Ishikawa (cell line): Measurements from ENCODE around the gene BHLHE41.

Source experiments
- EGR1 ChIP-seq: IDR thresholded peaks from 2 replicates; pipeline ENCODE4 v1.6.1; 2012
- EP300 ChIP-seq: IDR thresholded peaks from 2 replicates; pipeline ENCODE4 v1.6.1; 2012; ENCODE audit warnings: borderline replicate concordance
- RAD21 ChIP-seq: IDR thresholded peaks from 2 replicates; pipeline ENCODE4 v1.6.1; 2012; ENCODE audit warnings: low read depth
- TF ChIP-seq, protein P1 (sequence below): IDR thresholded peaks from 2 replicates; pipeline ENCODE4 v1.6.1; 2012; ENCODE audit warnings: low read depth, mild to moderate bottlenecking
- TF ChIP-seq, protein P2 (sequence below): IDR thresholded peaks from 2 replicates; pipeline ENCODE4 v1.6.1; 2012

- TF ChIP-seq EGR1 (no peak), RAD21 (no peak), EP300 (no peak)
- TF ChIP-seq, protein P1, sequence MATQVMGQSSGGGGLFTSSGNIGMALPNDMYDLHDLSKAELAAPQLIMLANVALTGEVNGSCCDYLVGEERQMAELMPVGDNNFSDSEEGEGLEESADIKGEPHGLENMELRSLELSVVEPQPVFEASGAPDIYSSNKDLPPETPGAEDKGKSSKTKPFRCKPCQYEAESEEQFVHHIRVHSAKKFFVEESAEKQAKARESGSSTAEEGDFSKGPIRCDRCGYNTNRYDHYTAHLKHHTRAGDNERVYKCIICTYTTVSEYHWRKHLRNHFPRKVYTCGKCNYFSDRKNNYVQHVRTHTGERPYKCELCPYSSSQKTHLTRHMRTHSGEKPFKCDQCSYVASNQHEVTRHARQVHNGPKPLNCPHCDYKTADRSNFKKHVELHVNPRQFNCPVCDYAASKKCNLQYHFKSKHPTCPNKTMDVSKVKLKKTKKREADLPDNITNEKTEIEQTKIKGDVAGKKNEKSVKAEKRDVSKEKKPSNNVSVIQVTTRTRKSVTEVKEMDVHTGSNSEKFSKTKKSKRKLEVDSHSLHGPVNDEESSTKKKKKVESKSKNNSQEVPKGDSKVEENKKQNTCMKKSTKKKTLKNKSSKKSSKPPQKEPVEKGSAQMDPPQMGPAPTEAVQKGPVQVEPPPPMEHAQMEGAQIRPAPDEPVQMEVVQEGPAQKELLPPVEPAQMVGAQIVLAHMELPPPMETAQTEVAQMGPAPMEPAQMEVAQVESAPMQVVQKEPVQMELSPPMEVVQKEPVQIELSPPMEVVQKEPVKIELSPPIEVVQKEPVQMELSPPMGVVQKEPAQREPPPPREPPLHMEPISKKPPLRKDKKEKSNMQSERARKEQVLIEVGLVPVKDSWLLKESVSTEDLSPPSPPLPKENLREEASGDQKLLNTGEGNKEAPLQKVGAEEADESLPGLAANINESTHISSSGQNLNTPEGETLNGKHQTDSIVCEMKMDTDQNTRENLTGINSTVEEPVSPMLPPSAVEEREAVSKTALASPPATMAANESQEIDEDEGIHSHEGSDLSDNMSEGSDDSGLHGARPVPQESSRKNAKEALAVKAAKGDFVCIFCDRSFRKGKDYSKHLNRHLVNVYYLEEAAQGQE = no peak
- TF ChIP-seq, protein P2, sequence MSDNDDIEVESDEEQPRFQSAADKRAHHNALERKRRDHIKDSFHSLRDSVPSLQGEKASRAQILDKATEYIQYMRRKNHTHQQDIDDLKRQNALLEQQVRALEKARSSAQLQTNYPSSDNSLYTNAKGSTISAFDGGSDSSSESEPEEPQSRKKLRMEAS = no peak
Observed at GRCh38 chr12:26132866-26133265, 8.0 kb upstream of the BHLHE41 start.
